ENCODE data around the gene RAF1. TPM values are rescaled to one million over a fixed set of nuclear protein-coding genes. Genes with fewer than 3 reads are reported as not detected.

Gene RAF1
- total and polyA plus RNA-seq, 2 of the 13 experiments (the other 11 are each of a cell fraction or from before 2014, with no cell fraction given): 72.2 to 91.4 TPM

DNA sequence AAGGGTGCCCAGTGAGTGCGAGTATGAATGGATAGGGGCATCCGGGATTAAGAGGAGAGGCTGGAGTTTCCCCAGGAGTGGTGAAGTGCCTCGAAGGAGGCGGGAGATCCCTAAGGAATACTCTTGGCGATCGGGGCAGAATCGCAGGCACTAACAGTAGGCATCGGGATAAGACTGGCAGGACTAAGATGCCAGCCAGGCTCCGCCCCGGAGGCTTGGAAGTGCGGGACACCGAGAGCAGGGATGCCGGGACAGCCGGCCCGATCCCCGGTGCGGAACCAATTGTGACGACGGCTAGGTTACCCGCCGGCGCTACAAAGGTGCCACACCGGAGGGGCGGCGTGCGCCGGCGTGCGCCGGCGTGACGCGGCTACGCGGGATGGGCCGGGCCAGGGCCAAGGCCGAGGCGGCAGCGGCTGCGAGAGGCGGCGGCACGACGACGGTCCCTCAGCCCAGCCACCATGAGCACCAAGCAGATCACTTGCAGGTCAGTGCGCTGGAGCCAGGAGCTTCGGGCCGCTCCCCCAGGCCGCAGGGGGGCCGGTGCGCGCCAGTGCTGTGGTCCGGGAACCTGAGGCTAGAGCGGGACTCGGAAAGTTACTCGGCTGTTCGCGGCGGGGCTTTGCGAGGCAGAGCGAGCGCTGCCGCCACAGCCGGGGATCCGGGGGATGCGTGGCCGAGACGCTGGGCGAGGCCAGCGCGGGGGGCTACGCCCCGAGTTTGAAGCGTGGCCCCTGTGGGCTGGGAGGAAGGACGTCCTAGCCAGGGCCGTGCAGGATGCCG, 107.0 kb downstream of the RAF1 start, which contains the start of gene MKRN2 (continued):
- TF ChIP-seq, protein P1, sequence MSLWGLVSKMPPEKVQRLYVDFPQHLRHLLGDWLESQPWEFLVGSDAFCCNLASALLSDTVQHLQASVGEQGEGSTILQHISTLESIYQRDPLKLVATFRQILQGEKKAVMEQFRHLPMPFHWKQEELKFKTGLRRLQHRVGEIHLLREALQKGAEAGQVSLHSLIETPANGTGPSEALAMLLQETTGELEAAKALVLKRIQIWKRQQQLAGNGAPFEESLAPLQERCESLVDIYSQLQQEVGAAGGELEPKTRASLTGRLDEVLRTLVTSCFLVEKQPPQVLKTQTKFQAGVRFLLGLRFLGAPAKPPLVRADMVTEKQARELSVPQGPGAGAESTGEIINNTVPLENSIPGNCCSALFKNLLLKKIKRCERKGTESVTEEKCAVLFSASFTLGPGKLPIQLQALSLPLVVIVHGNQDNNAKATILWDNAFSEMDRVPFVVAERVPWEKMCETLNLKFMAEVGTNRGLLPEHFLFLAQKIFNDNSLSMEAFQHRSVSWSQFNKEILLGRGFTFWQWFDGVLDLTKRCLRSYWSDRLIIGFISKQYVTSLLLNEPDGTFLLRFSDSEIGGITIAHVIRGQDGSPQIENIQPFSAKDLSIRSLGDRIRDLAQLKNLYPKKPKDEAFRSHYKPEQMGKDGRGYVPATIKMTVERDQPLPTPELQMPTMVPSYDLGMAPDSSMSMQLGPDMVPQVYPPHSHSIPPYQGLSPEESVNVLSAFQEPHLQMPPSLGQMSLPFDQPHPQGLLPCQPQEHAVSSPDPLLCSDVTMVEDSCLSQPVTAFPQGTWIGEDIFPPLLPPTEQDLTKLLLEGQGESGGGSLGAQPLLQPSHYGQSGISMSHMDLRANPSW (CRISPR knock-in tag; IDR thresholded peaks at IDR 0.05; ENCODE audit: borderline replicate concordance): no peak
- TF ChIP-seq, protein P2, sequence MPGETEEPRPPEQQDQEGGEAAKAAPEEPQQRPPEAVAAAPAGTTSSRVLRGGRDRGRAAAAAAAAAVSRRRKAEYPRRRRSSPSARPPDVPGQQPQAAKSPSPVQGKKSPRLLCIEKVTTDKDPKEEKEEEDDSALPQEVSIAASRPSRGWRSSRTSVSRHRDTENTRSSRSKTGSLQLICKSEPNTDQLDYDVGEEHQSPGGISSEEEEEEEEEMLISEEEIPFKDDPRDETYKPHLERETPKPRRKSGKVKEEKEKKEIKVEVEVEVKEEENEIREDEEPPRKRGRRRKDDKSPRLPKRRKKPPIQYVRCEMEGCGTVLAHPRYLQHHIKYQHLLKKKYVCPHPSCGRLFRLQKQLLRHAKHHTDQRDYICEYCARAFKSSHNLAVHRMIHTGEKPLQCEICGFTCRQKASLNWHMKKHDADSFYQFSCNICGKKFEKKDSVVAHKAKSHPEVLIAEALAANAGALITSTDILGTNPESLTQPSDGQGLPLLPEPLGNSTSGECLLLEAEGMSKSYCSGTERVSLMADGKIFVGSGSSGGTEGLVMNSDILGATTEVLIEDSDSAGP (CRISPR knock-in tag; IDR thresholded peaks at IDR 0.05; ENCODE audit: borderline replicate concordance): peak; percentile 89
- TF ChIP-seq, protein P3, sequence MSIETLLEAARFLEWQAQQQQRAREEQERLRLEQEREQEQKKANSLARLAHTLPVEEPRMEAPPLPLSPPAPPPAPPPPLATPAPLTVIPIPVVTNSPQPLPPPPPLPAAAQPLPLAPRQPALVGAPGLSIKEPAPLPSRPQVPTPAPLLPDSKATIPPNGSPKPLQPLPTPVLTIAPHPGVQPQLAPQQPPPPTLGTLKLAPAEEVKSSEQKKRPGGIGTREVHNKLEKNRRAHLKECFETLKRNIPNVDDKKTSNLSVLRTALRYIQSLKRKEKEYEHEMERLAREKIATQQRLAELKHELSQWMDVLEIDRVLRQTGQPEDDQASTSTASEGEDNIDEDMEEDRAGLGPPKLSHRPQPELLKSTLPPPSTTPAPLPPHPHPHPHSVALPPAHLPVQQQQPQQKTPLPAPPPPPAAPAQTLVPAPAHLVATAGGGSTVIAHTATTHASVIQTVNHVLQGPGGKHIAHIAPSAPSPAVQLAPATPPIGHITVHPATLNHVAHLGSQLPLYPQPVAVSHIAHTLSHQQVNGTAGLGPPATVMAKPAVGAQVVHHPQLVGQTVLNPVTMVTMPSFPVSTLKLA (IDR thresholded peaks at IDR 0.05): 0 out of 2 replicates have a peak, but pooled peaks have one; percentile 1
- TF ChIP-seq, protein P4, sequence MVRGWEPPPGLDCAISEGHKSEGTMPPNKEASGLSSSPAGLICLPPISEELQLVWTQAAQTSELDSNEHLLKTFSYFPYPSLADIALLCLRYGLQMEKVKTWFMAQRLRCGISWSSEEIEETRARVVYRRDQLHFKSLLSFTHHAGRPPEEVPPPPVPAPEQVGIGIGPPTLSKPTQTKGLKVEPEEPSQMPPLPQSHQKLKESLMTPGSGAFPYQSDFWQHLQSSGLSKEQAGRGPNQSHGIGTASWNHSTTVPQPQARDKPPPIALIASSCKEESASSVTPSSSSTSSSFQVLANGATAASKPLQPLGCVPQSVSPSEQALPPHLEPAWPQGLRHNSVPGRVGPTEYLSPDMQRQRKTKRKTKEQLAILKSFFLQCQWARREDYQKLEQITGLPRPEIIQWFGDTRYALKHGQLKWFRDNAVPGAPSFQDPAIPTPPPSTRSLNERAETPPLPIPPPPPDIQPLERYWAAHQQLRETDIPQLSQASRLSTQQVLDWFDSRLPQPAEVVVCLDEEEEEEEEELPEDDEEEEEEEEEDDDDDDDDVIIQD (CRISPR knock-in tag; IDR thresholded peaks at IDR 0.05; ENCODE audit: low read depth): no peak
- TF ChIP-seq KDM3A (CRISPR knock-in tag; IDR thresholded peaks at IDR 0.05; ENCODE audit: low read depth): peak; percentile 43; the same call in 1 of the 2 replicates
- TF ChIP-seq, protein P5, sequence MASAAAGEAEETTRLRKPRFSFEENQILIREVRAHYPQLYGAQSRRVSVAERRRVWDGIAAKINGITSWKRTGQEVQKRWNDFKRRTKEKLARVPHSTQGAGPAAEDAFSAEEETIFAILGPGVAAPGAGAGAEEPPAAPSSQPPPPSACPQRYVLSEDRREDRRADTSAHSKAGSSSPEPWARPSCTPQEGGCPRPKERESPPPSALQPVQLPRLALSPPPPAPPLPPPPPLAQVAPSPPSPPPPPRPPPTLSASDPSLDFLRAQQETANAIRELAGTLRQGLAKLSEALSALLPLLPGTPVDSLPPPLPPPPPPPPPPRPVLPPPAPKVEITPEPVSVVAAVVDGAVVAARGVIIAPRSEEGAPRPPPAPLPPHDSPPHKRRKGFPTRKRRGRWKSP (CRISPR knock-in tag; IDR thresholded peaks at IDR 0.05): no peak; the same call in none of the 2 replicates
- TF ChIP-seq, protein P6, sequence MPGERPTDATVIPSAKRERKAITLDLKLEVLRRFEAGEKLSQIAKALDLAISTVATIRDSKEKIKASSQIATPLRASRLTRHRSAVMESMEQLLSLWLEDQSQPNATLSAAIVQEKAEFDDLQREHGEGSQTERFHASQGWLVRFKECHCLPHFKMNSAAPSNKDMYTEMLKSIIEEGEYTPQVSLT (CRISPR knock-in tag; IDR thresholded peaks at IDR 0.05; ENCODE audit: borderline replicate concordance, low read depth): no peak; the same call in 1 of the 2 replicates
- TF ChIP-seq, protein P7, sequence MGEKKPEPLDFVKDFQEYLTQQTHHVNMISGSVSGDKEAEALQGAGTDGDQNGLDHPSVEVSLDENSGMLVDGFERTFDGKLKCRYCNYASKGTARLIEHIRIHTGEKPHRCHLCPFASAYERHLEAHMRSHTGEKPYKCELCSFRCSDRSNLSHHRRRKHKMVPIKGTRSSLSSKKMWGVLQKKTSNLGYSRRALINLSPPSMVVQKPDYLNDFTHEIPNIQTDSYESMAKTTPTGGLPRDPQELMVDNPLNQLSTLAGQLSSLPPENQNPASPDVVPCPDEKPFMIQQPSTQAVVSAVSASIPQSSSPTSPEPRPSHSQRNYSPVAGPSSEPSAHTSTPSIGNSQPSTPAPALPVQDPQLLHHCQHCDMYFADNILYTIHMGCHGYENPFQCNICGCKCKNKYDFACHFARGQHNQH (CRISPR knock-in tag; IDR thresholded peaks at IDR 0.05): peak; percentile 56; the same call in 1 of the 2 replicates
- TF ChIP-seq ZNF441 (CRISPR knock-in tag; IDR thresholded peaks at IDR 0.05; ENCODE audit: borderline replicate concordance): peak; percentile 60; the same call in 1 of the 2 replicates
- TF ChIP-seq ZNF816 (CRISPR knock-in tag; IDR thresholded peaks at IDR 0.05; ENCODE audit: borderline replicate concordance): 0 out of 2 replicates have a peak, but pooled peaks have one; percentile 9
- TF ChIP-seq FOXK1 (CRISPR knock-in tag; IDR thresholded peaks at IDR 0.05; ENCODE audit: borderline replicate concordance, low read depth): peak; percentile 49; the same call in 1 of the 2 replicates
- no peak for TF ChIP-seq KLF13 (CRISPR knock-in tag; IDR thresholded peaks at IDR 0.05)
- TF ChIP-seq NBN (conservative IDR thresholded peaks at IDR 0.05): no peak
- TF ChIP-seq PPARG (CRISPR knock-in tag; conservative IDR thresholded peaks at IDR 0.05): peak; percentile 49; the same call in 1 of the 2 replicates
- TF ChIP-seq, protein P8, sequence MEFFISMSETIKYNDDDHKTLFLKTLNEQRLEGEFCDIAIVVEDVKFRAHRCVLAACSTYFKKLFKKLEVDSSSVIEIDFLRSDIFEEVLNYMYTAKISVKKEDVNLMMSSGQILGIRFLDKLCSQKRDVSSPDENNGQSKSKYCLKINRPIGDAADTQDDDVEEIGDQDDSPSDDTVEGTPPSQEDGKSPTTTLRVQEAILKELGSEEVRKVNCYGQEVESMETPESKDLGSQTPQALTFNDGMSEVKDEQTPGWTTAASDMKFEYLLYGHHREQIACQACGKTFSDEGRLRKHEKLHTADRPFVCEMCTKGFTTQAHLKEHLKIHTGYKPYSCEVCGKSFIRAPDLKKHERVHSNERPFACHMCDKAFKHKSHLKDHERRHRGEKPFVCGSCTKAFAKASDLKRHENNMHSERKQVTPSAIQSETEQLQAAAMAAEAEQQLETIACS (CRISPR knock-in tag; IDR thresholded peaks at IDR 0.05): peak; percentile 34; the same call in 1 of the 2 replicates
